Caco-2 (cell line): ENCODE results near the gene FBXW4. TPM values are rescaled to one million over a fixed set of nuclear protein-coding genes. Genes with fewer than 3 reads are reported as not detected.

ENCODE experiments used
- BruUV-seq: library from RNA; stranded (reverse); fragments of 400-500 nt; replicated peaks from 2 replicates; lab custom pipeline; 2021; lab: Mats Ljungman, UMichigan
- CTCF ChIA-PET: fragments of 300-600 bp; sonication (Branson Sonifier 250); formaldehyde crosslinking; loops from one replicate; lab custom pipeline; 2022; ENCODE audit warnings: antibody characterized with exemption; lab: Charles Lee
- POLR2A ChIA-PET: fragments of 300-600 bp; sonication (Branson Sonifier 250); formaldehyde crosslinking; loops from one replicate; lab custom pipeline; 2022; ENCODE audit warnings: antibody characterized with exemption; lab: Charles Lee
- DNase-seq, 2 experiments: peaks; one replicate each; pipeline versions ENCODE4 v3.0.0 to v3.0.0-alpha.2; 2020 to 2022
- H3K27me3 ChIP-seq: replicated peaks from 2 replicates; pipeline ENCODE4 v1.6.0; 2011; ENCODE audit warnings: low read length; ENCODE audit not compliant: control insufficient read depth, insufficient read depth
- H3K36me3 ChIP-seq: 2 replicates; pipeline ENCODE4 v1.5.1; 2011; ENCODE audit warnings: low read length; ENCODE audit not compliant: control insufficient read depth, insufficient read depth
- H3K4me1 ChIP-seq: fragments of 250-450 bp; sonication (Bioruptor Pico); 2 replicates; pipeline ENCODE4 v1.5.1; 2020; ENCODE audit warnings: mild to moderate bottlenecking
- H3K4me3 ChIP-seq: 2 replicates; pipeline ENCODE4 v1.5.1; 2011; ENCODE audit warnings: low read depth, mild to moderate bottlenecking, control low read depth, low read length
- H3K9me3 ChIP-seq: fragments of 250-450 bp; sonication (Bioruptor Pico); 2 replicates; pipeline ENCODE4 v1.5.1; 2020; ENCODE audit warnings: mild to moderate bottlenecking, moderate library complexity
- H3K27ac Mint-ChIP-seq: one replicate; pipeline ENCODE4 v1.8.0; 2022; ENCODE audit warnings: mixed read lengths; ENCODE audit not compliant: unreplicated experiment
- H3K27me3 Mint-ChIP-seq: one replicate; pipeline ENCODE4 v1.8.0; 2022; ENCODE audit warnings: mixed read lengths; ENCODE audit not compliant: insufficient read depth, unreplicated experiment
- H3K36me3 Mint-ChIP-seq: one replicate; pipeline ENCODE4 v1.8.0; 2022; ENCODE audit warnings: mild to moderate bottlenecking, mixed read lengths; ENCODE audit not compliant: insufficient read depth, unreplicated experiment
- H3K4me1 Mint-ChIP-seq: one replicate; pipeline ENCODE4 v1.8.0; 2022; ENCODE audit warnings: low read depth, mixed read lengths; ENCODE audit not compliant: unreplicated experiment
- H3K4me3 Mint-ChIP-seq: one replicate; pipeline ENCODE4 v1.8.0; 2022; ENCODE audit warnings: mild to moderate bottlenecking, moderate library complexity, mixed read lengths; ENCODE audit not compliant: unreplicated experiment
- H3K9me3 Mint-ChIP-seq: one replicate; pipeline ENCODE4 v1.8.0; 2022; ENCODE audit warnings: mixed read lengths; ENCODE audit not compliant: unreplicated experiment
- intact Hi-C: fragments of 100-400 bp; cut with micrococcal nuclease; formaldehyde crosslinking; loops from one replicate; pipeline ENCODE4 v1.10.0; 2022; ENCODE audit not compliant: unreplicated experiment
- total RNA-seq: library from RNA; stranded (reverse); gene quantifications from 2 replicates; pipeline ENCODE4 v1.2.3, GENCODE V29; 2022
- TF ChIP-seq, protein P1 (sequence below), 2 experiments: fragments of 200-600 bp in 1 of 2; IDR thresholded peaks; 1 replicate in 1 of 2; 2 replicates in 1 of 2; pipeline versions ENCODE4 v1.5.1 to v1.8.0; 2011 to 2022; ENCODE audit warnings: antibody characterized with exemption in 1 of 2, control low read depth in 1 of 2, inconsistent platforms in 1 of 2, low read depth in 1 of 2, low read length in 1 of 2, mild to moderate bottlenecking in 1 of 2, moderate library complexity in 1 of 2; ENCODE audit not compliant: insufficient read depth in 1 of 2, severe bottlenecking in 1 of 2, unreplicated experiment in 1 of 2

Gene FBXW4
- total RNA-seq, 1 experiment from 2014 or later = 44.0 TPM

DNA sequence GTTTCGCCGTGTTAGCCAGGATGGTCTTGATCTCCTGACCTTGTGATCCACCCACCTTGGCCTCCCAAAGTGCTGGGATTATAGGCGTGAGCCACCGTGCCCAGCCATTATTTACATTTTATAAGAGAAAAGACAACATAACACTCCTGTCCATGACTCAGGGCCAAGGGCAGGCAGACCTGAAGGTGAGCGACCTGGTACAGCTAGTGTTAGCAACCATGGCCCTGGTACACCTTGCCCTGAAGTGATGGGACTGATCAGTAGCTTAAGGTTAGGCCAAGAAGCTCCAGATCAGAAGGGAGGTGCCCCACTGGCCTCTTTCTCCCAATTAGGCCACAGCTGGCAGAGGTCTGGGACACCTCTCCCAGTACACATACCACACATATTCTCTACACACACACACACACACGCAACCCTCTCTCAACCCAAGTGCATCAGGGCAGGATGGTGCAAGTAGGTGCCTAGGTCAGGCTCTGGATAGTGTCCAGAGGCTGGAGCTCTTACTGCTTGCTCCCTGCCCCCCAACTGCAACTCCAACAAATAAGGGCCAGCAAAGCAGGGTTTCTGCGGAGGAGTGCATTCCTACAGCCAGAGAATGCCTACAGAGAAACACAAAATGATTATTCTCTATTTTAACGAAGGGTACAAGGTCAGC lies 63.0 kb downstream of the FBXW4 start:
- Histone ChIP-seq H3K4me3 (no peak overlapping the region), H3K9me3 (peaks cover 4% of the 10 kb centered on the region; the same call in 1 of the 2 replicates), H3K4me1 (peaks cover 7% of the 10 kb centered on the region; the same call in 1 of the 2 replicates), H3K27me3 (no peaks in the 10 kb centered on the region), H3K36me3 (no peaks in the 10 kb centered on the region)
- BruUV-seq = no TSS peak
- TF ChIP-seq, protein P1, sequence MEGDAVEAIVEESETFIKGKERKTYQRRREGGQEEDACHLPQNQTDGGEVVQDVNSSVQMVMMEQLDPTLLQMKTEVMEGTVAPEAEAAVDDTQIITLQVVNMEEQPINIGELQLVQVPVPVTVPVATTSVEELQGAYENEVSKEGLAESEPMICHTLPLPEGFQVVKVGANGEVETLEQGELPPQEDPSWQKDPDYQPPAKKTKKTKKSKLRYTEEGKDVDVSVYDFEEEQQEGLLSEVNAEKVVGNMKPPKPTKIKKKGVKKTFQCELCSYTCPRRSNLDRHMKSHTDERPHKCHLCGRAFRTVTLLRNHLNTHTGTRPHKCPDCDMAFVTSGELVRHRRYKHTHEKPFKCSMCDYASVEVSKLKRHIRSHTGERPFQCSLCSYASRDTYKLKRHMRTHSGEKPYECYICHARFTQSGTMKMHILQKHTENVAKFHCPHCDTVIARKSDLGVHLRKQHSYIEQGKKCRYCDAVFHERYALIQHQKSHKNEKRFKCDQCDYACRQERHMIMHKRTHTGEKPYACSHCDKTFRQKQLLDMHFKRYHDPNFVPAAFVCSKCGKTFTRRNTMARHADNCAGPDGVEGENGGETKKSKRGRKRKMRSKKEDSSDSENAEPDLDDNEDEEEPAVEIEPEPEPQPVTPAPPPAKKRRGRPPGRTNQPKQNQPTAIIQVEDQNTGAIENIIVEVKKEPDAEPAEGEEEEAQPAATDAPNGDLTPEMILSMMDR (IDR thresholded peaks at IDR 0.05; ENCODE audit: insufficient read depth in 1 of 2, low read depth in 1 of 2, low read length in 1 of 2, severe bottlenecking in 1 of 2, unreplicated experiment in 1 of 2) = no peak
- intact Hi-C loops = no loop called here
- ChIA-PET CTCF (no interaction called here), POLR2A (interaction anchor here (0.6 kb wide), 1 partner anchor 16 kb away, joined by 7 read pairs; no protein-coding TSS in a partner anchor)
- no peak overlapping the region for H3K27ac Mint-ChIP-seq
- H3K4me3 Mint-ChIP-seq = no peak overlapping the region
- no peak for DNase-seq
- no peaks in the 10 kb centered on the region for H3K9me3 Mint-ChIP-seq
- no peaks in the 10 kb centered on the region for H3K27me3 Mint-ChIP-seq
- peaks cover 7% of the 10 kb centered on the region for H3K4me1 Mint-ChIP-seq
- H3K36me3 Mint-ChIP-seq = peaks cover 9% of the 10 kb centered on the region

DNA sequence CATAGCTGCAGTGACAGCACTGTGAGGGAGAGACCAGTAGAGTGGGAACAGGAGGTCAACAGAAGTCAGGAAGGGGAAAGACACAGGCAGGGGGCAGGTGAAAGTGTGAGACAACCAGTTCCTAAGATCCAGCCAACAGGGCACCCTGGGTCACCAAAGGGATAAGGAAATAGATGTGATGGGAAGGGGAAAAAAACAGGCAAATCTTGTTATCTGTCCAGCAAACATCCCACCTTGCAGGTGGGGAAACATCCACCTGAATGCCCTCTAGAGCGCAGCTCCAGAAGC lies 64.4 kb downstream of the FBXW4 start:
- ChIA-PET CTCF (no interaction called here), POLR2A (interaction anchor here (0.5 kb wide), 1 partner anchor 1284 kb away, joined by 12 read pairs; the partner anchor contains the start of gene SCD)
- no TSS peak for BruUV-seq
- H3K9me3 ChIP-seq = peaks cover 4% of the 10 kb centered on the region; the same call in 1 of the 2 replicates
- no peaks in the 10 kb centered on the region for H3K36me3 ChIP-seq
- no peak overlapping the region for H3K4me3 ChIP-seq
- Mint-ChIP-seq H3K4me3 (no peak overlapping the region), H3K27me3 (no peaks in the 10 kb centered on the region), H3K4me1 (peaks cover 7% of the 10 kb centered on the region), H3K9me3 (no peaks in the 10 kb centered on the region), H3K27ac (no peak overlapping the region), H3K36me3 (peaks cover 2% of the 10 kb centered on the region)
- H3K27me3 ChIP-seq = no peaks in the 10 kb centered on the region
- TF ChIP-seq, protein P1 (IDR thresholded peaks at IDR 0.05; ENCODE audit: insufficient read depth in 1 of 2, low read depth in 1 of 2, low read length in 1 of 2, severe bottlenecking in 1 of 2, unreplicated experiment in 1 of 2) = no peak
- DNase-seq = no peak
- intact Hi-C loops = no loop called here
- peaks cover 7% of the 10 kb centered on the region; the same call in 1 of the 2 replicates for H3K4me1 ChIP-seq

- intact Hi-C loops = no loop called here
- no TSS peak for BruUV-seq
- Mint-ChIP-seq H3K27me3 (no peaks in the 10 kb centered on the region), H3K27ac (no peak overlapping the region), H3K4me1 (peaks cover 7% of the 10 kb centered on the region), H3K36me3 (no peaks in the 10 kb centered on the region), H3K9me3 (no peaks in the 10 kb centered on the region), H3K4me3 (no peak overlapping the region)
- Histone ChIP-seq H3K27me3 (no peaks in the 10 kb centered on the region), H3K36me3 (no peaks in the 10 kb centered on the region), H3K4me3 (no peak overlapping the region), H3K4me1 (peaks cover 7% of the 10 kb centered on the region; the same call in 1 of the 2 replicates), H3K9me3 (peaks cover 4% of the 10 kb centered on the region; the same call in 1 of the 2 replicates)
- DNase-seq = peak in 1 of 2 experiments; percentile 12
- TF ChIP-seq, protein P1 (IDR thresholded peaks at IDR 0.05; ENCODE audit: insufficient read depth in 1 of 2, low read depth in 1 of 2, low read length in 1 of 2, severe bottlenecking in 1 of 2, unreplicated experiment in 1 of 2) = no peak
- POLR2A ChIA-PET = interaction anchor here (0.5 kb wide), 1 partner anchor 1283 kb away, joined by 12 read pairs; the partner anchor contains the start of gene SCD
- CTCF ChIA-PET = no interaction called here
Measured at GRCh38 chr10:101629837-101630632, 64.9 kb downstream of the FBXW4 start.
